GM19023 (cell line): ENCODE data around the gene CA5A.
"Not testable (repeated sequence)": the region's sequence is repeated elsewhere in the genome, so short reads cannot be mapped to it uniquely, and the experiment has no call there.

Source experiments
- ATAC-seq: cut with Tn5 transposase; IDR thresholded peaks from one replicate; pipeline ENCODE4 v1.9.1; 2021; ENCODE audit warnings: mild to moderate bottlenecking, moderate library complexity; ENCODE audit not compliant: unreplicated experiment

The CA5A gene

GRCh38 chr16:87870418-87871291 is 65.7 kb downstream of the CA5A start:
- ATAC-seq, result not testable (repeated sequence)

- ATAC-seq, result not testable (repeated sequence)
Observed at GRCh38 chr16:87869879-87870417, 66.4 kb downstream of the CA5A start.

- peak; percentile 64 for ATAC-seq
Observed at GRCh38 chr16:87869061-87869878, 67.1 kb downstream of the CA5A start, which contains the start of gene SLC7A5. TSS of gene SLC7A5 (minus strand) at chr16:87869507. CDS start at chr16:87869422, 85 bp downstream.

GRCh38 chr16:87868254-87869029 is 67.9 kb downstream of the CA5A start:
- ATAC-seq, result not testable (repeated sequence)

- ATAC-seq, result not testable (repeated sequence)
Observed at GRCh38 chr16:87865902-87866555, 70.3 kb downstream of the CA5A start.

- no peak for ATAC-seq
Observed at GRCh38 chr16:87864331-87864989, 71.9 kb downstream of the CA5A start.

GRCh38 chr16:87863327-87863635 is 73.0 kb downstream of the CA5A start:
- not testable (repeated sequence) for ATAC-seq

- ATAC-seq, result not testable (repeated sequence)
Observed at GRCh38 chr16:87862597-87863326, 73.6 kb downstream of the CA5A start.

GRCh38 chr16:87861300-87862099 is 74.8 kb downstream of the CA5A start:
- not testable (repeated sequence) for ATAC-seq

GRCh38 chr16:87860553-87861299 is 75.6 kb downstream of the CA5A start:
- no peak for ATAC-seq

GRCh38 chr16:87858151-87858993 is 78.0 kb downstream of the CA5A start:
- not testable (repeated sequence) for ATAC-seq

- no peak for ATAC-seq
Observed at GRCh38 chr16:87856791-87857228, 79.5 kb downstream of the CA5A start.

GRCh38 chr16:87855852-87856715 is 80.2 kb downstream of the CA5A start:
- ATAC-seq, result no peak

- no peak for ATAC-seq
Observed at GRCh38 chr16:87854907-87855683, 81.2 kb downstream of the CA5A start.
